ENCODE results near the gene PCCA. TPM values are rescaled to one million over a fixed set of nuclear protein-coding genes. Genes with fewer than 3 reads are reported as not detected.

The PCCA gene
- total RNA-seq, 1 donor from 2014 or later, result 3.6 TPM

DNA sequence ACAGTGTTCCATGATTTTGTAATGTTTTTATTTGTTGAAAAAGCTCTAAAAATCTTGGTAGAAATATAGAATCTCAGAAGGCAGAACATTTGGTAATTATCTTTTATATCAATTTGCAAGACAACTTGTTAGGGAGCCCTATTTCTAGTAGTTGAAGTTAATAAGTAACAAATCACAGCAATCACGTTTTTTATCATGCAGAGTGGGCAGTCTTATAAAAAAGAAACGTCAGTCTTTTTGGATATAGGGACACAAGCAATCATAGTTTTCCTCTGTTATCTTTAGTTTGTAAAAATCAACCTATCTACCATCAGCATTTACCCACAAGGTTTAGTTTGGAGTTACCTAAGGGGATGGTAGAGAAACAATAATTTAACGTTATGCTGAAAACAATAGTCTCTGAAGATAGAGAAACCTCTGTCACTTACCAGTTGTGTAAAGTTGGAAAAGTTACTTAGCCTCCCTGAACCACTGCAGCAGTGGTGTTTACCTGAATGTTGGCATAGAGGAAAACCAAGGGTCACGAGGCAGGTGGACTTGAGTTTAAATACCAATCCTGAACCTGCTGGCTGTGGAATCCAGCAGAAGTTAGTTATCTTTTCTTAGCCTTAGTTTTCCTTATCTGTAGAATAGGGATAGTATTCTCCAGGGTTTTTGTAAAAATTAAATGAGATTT, 306.9 kb downstream of the PCCA start:
- Histone ChIP-seq H3K27ac (no peak overlapping the region), H3K36me3 (no peaks in the 10 kb centered on the region), H3K4me1 (peaks cover 0 to 2% of the 10 kb centered on the region in 2 donors), H3K4me3 (no peak overlapping the region), H3K27me3 (no peaks in the 10 kb centered on the region), H3K9me3 (no peaks in the 10 kb centered on the region)
- intact Hi-C loops (cut with DNase I), result no loop called here
- TF ChIP-seq, protein P1, sequence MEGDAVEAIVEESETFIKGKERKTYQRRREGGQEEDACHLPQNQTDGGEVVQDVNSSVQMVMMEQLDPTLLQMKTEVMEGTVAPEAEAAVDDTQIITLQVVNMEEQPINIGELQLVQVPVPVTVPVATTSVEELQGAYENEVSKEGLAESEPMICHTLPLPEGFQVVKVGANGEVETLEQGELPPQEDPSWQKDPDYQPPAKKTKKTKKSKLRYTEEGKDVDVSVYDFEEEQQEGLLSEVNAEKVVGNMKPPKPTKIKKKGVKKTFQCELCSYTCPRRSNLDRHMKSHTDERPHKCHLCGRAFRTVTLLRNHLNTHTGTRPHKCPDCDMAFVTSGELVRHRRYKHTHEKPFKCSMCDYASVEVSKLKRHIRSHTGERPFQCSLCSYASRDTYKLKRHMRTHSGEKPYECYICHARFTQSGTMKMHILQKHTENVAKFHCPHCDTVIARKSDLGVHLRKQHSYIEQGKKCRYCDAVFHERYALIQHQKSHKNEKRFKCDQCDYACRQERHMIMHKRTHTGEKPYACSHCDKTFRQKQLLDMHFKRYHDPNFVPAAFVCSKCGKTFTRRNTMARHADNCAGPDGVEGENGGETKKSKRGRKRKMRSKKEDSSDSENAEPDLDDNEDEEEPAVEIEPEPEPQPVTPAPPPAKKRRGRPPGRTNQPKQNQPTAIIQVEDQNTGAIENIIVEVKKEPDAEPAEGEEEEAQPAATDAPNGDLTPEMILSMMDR (IDR thresholded peaks at IDR 0.05), result no peak
- no peak for DNase-seq (ENCODE audit: low spot score in 2 of 2)

DNA sequence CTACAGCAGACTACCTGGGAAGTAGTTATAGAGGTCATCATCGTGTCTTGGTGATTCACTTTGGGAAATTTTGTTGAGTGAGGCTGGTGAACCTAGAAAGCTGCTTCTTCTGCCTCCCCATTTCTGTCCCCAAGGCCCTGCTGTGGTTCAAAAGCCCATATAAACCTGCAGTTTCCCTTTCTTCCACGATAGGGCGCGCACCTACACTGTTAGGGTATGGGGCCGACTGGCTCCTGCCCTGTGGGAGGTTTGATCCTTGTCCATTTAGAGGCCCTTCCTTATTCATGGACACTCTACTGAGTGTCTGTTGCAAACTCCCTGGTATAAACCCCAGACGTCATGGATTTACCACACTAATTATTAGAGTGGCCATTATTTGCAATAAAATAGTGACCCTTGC, 307.9 kb downstream of the PCCA start:
- H3K36me3 ChIP-seq, result no peaks in the 10 kb centered on the region
- H3K4me1 ChIP-seq, result peaks cover 0 to 2% of the 10 kb centered on the region in 2 donors
- intact Hi-C loops (cut with DNase I), result no loop called here
- no peaks in the 10 kb centered on the region for H3K27me3 ChIP-seq
- H3K9me3 ChIP-seq, result no peaks in the 10 kb centered on the region
- DNase-seq (ENCODE audit: low spot score in 2 of 2), result no peak
- H3K27ac ChIP-seq, result no peak overlapping the region
- no peak overlapping the region for H3K4me3 ChIP-seq
- TF ChIP-seq, protein P1 (IDR thresholded peaks at IDR 0.05), result no peak

DNA sequence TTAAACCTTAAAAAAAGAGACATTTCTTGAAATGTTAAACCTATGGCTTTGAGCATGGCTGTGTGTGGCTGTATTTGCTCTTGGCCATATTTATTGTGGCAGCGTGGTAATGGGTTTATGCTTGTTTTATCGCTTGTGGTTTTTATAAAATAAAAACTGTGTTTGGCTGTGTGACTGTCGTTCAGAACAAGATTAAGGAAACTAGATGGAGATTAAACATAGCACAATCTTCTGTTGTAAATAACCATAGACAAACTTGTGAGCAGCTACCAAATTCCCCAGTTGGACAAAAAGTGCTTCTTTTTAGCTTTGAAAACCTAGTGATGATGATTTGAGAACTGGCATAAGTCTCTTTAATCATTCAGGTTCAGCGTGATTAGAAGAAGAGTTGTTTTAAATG, 308.7 kb downstream of the PCCA start:
- TF ChIP-seq, protein P1 (IDR thresholded peaks at IDR 0.05), result no peak
- H3K27ac ChIP-seq, result no peak overlapping the region
- no peaks in the 10 kb centered on the region for H3K9me3 ChIP-seq

DNA sequence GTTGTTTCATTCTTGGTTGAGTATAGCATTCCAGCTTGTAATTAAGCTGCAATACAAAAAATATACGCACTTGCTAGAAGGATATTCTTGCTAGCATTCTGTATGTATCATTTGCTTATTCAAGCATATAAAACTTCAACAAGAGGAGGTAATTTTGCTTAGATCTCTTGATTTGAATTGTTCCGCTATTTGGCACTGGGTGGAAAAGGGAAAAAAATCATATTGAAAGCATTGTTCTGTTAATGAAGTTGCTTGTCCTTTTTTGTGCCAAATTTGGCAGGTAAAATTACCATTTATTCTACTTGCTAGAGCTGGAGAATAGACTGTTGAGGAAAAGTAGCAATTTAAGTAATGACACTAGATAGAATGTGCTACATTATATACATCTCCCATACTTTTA, 309.5 kb downstream of the PCCA start:
- TF ChIP-seq, protein P1 (IDR thresholded peaks at IDR 0.05), result no peak
- no peaks in the 10 kb centered on the region for H3K9me3 ChIP-seq
- intact Hi-C loops (cut with DNase I), result no loop called here
- no peak overlapping the region for H3K27ac ChIP-seq
- H3K4me1 ChIP-seq, result peaks cover 0 to 2% of the 10 kb centered on the region in 2 donors
- no peaks in the 10 kb centered on the region for H3K27me3 ChIP-seq
- no peak for DNase-seq (ENCODE audit: low spot score in 2 of 2)
- H3K36me3 ChIP-seq, result peaks cover 0 to under 1% of the 10 kb centered on the region in 2 donors
- no peak overlapping the region for H3K4me3 ChIP-seq

More for the DNA sequence above, 308.7 kb downstream of the PCCA start:
- Histone ChIP-seq H3K4me1 (peaks cover 0 to 2% of the 10 kb centered on the region in 2 donors), H3K4me3 (no peak overlapping the region), H3K27me3 (no peaks in the 10 kb centered on the region), H3K36me3 (no peaks in the 10 kb centered on the region)
- no peak for DNase-seq (ENCODE audit: low spot score in 2 of 2)
- intact Hi-C loops (cut with DNase I), result no loop called here

DNA sequence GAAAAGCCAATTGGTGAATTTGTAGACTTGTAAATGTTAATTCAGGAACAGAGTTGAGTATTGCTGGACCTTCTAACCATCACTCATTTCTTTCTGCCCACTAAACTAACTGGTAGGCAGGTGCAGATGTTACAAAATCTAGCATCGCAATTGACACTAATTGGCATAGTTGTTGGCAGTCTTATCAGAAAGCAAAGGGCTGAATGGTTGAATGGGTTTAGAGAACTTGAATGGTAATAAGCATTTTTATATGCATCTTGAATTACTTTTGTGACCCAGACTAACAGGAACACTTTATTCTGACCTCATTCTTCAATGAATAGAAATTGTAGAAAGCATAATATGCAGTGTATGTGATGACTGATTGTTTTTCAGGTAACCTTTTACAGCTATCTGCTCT, 310.6 kb downstream of the PCCA start:
- H3K4me3 ChIP-seq, result no peak overlapping the region
- DNase-seq (ENCODE audit: low spot score in 2 of 2), result no peak
- no peak overlapping the region for H3K27ac ChIP-seq
- TF ChIP-seq, protein P1 (IDR thresholded peaks at IDR 0.05), result no peak
- H3K36me3 ChIP-seq, result peaks cover 0 to 12% of the 10 kb centered on the region in 2 donors
- intact Hi-C loops (cut with DNase I), result no loop called here
- no peaks in the 10 kb centered on the region for H3K9me3 ChIP-seq
- no peaks in the 10 kb centered on the region for H3K27me3 ChIP-seq
- no peaks in the 10 kb centered on the region for H3K4me1 ChIP-seq
